Parathyroid adenoma (tissue), 2 donors: Measurements from ENCODE around the gene ALKAL2.

ENCODE experiments used
- H2AFZ ChIP-seq: fragments of 300-600 bp; sonication (generic); one replicate; pipeline ENCODE4 v1.7.0; 2017; ENCODE audit warnings: antibody characterized with exemption, mild to moderate bottlenecking
- H3K27ac ChIP-seq: fragments of 300-600 bp; sonication (generic); one replicate; pipeline ENCODE4 v1.7.0; 2017
- H3K27me3 ChIP-seq: fragments of 300-600 bp; sonication (generic); one replicate; pipeline ENCODE4 v1.7.0; 2017; ENCODE audit warnings: low read length; ENCODE audit not compliant: control insufficient read depth, insufficient read depth
- H3K36me3 ChIP-seq: fragments of 300-600 bp; sonication (generic); one replicate; pipeline ENCODE4 v1.7.0; 2017; ENCODE audit warnings: low read length; ENCODE audit not compliant: control insufficient read depth, insufficient read depth
- H3K4me1 ChIP-seq: fragments of 300-600 bp; sonication (generic); one replicate; pipeline ENCODE4 v1.7.0; 2017; ENCODE audit warnings: control low read depth
- H3K4me2 ChIP-seq: fragments of 300-600 bp; sonication (generic); one replicate; pipeline ENCODE4 v1.7.0; 2017; ENCODE audit warnings: low read length
- H3K4me3 ChIP-seq: fragments of 300-600 bp; sonication (generic); one replicate; pipeline ENCODE4 v1.7.0; 2017; ENCODE audit warnings: low read depth, low read length
- H3K79me2 ChIP-seq: fragments of 300-600 bp; sonication (generic); one replicate; pipeline ENCODE4 v1.7.0; 2017; ENCODE audit warnings: control low read depth
- H3K9ac ChIP-seq: fragments of 300-600 bp; sonication (generic); one replicate; pipeline ENCODE4 v1.7.0; 2017; ENCODE audit warnings: mild to moderate bottlenecking
- H3K9me3 ChIP-seq: fragments of 300-600 bp; sonication (generic); one replicate; pipeline ENCODE4 v1.7.0; 2017; ENCODE audit warnings: low read length; ENCODE audit not compliant: control insufficient read depth
- CTCF ChIP-seq: fragments of 300-600 bp; sonication (generic); IDR thresholded peaks from one replicate; pipeline ENCODE4 v1.7.0; 2017; ENCODE audit warnings: antibody characterized with exemption, mild to moderate bottlenecking
- donor health status: primary hyperparathyroidism.

ALKAL2 gene

GRCh38 chr2:231521-232185, 56.2 kb downstream of the ALKAL2 start:
- no peak for TF ChIP-seq CTCF
- no peaks in the 10 kb centered on the region for H3K9me3 ChIP-seq
- H3K9ac ChIP-seq = no peak overlapping the region
- no peak overlapping the region for H3K4me3 ChIP-seq
- no peaks in the 10 kb centered on the region for H3K36me3 ChIP-seq
- H2AFZ ChIP-seq = no peak overlapping the region
- H3K27ac ChIP-seq = no peak overlapping the region
- peaks cover 2% of the 10 kb centered on the region for H3K79me2 ChIP-seq
- no peaks in the 10 kb centered on the region for H3K4me1 ChIP-seq
- no peaks in the 10 kb centered on the region for H3K27me3 ChIP-seq
- no peak overlapping the region for H3K4me2 ChIP-seq
